ENCODE data around the gene ENTPD6.
A peak's percentile ranks its signal among the peaks of the same experiment; 100 is the strongest.
"Not testable (repeated sequence)": the region's sequence is repeated elsewhere in the genome, so short reads cannot be mapped to it uniquely, and the experiment has no call there.

The ENTPD6 gene

GRCh38 chr20:25226433-25227316 is 31.2 kb downstream of the ENTPD6 start:
- TF ChIP-seq TAF1 (IDR thresholded peaks at IDR 0.05; ENCODE audit: low read depth, low read length) (no peak), PAX5 (IDR thresholded peaks at IDR 0.05; ENCODE audit: insufficient read depth, low read length, severe bottlenecking) (no peak), POLR2AphosphoS5 (IDR thresholded peaks at IDR 0.05; ENCODE audit: low read depth, low read length) (no peak), SPI1 (IDR thresholded peaks at IDR 0.05; ENCODE audit: low read depth, low read length) (no peak), POLR2A (IDR thresholded peaks at IDR 0.05; ENCODE audit: low read depth, low read length) (no peak), POU2F2 (IDR thresholded peaks at IDR 0.05; ENCODE audit: low read depth, low read length) (no peak)
- DNase-seq (ENCODE audit: insufficient read length, low spot score): no peak
- no peak for FAIRE-seq

GRCh38 chr20:25227317-25227831 is 31.9 kb downstream of the ENTPD6 start:
- no peak for FAIRE-seq
- TF ChIP-seq POLR2A (IDR thresholded peaks at IDR 0.05; ENCODE audit: low read depth, low read length): no peak
- DNase-seq (ENCODE audit: insufficient read length, low spot score): no peak

GRCh38 chr20:25229486-25230165 is 34.1 kb downstream of the ENTPD6 start:
- FAIRE-seq (peak; percentile 31), DNase-seq (ENCODE audit: insufficient read length, low spot score) (no peak)
- TF ChIP-seq POLR2A (IDR thresholded peaks at IDR 0.05; ENCODE audit: low read depth, low read length) (no peak), SPI1 (IDR thresholded peaks at IDR 0.05; ENCODE audit: low read depth, low read length) (no peak), POU2F2 (IDR thresholded peaks at IDR 0.05; ENCODE audit: low read depth, low read length) (no peak), PAX5 (IDR thresholded peaks at IDR 0.05; ENCODE audit: insufficient read depth, low read length, severe bottlenecking) (no peak), POLR2AphosphoS5 (IDR thresholded peaks at IDR 0.05; ENCODE audit: low read depth, low read length) (no peak), TAF1 (IDR thresholded peaks at IDR 0.05; ENCODE audit: low read depth, low read length) (no peak)

- DNase-seq (ENCODE audit: insufficient read length, low spot score): peak; percentile 53
- TF ChIP-seq SPI1 (IDR thresholded peaks at IDR 0.05; ENCODE audit: low read depth, low read length) (no peak), POLR2AphosphoS5 (IDR thresholded peaks at IDR 0.05; ENCODE audit: low read depth, low read length) (no peak), PAX5 (IDR thresholded peaks at IDR 0.05; ENCODE audit: insufficient read depth, low read length, severe bottlenecking) (no peak), POLR2A (IDR thresholded peaks at IDR 0.05; ENCODE audit: low read depth, low read length) (no peak), TAF1 (IDR thresholded peaks at IDR 0.05; ENCODE audit: low read depth, low read length) (no peak), POU2F2 (IDR thresholded peaks at IDR 0.05; ENCODE audit: low read depth, low read length) (no peak)
Measured at GRCh38 chr20:25230166-25230831, 34.8 kb downstream of the ENTPD6 start.

GRCh38 chr20:25233016-25233772 is 37.7 kb downstream of the ENTPD6 start:
- FAIRE-seq (no peak), DNase-seq (ENCODE audit: insufficient read length, low spot score) (no peak)
- TF ChIP-seq PAX5 (IDR thresholded peaks at IDR 0.05; ENCODE audit: insufficient read depth, low read length, severe bottlenecking): no peak
- TF ChIP-seq POLR2A (IDR thresholded peaks at IDR 0.05; ENCODE audit: low read depth, low read length): no peak
- TF ChIP-seq POLR2AphosphoS5 (IDR thresholded peaks at IDR 0.05; ENCODE audit: low read depth, low read length): no peak
- TF ChIP-seq SPI1 (IDR thresholded peaks at IDR 0.05; ENCODE audit: low read depth, low read length): no peak

More at GRCh38 chr20:25230166-25230831, 34.8 kb downstream of the ENTPD6 start:
- FAIRE-seq: peak; percentile 64

GRCh38 chr20:25234009-25234849 is 38.7 kb downstream of the ENTPD6 start:
- DNase-seq (ENCODE audit: insufficient read length, low spot score): not testable (repeated sequence)

GRCh38 chr20:25236450-25237304 is 41.2 kb downstream of the ENTPD6 start:
- TF ChIP-seq POU2F2 (IDR thresholded peaks at IDR 0.05; ENCODE audit: low read depth, low read length) (no peak), POLR2AphosphoS5 (IDR thresholded peaks at IDR 0.05; ENCODE audit: low read depth, low read length) (no peak), SPI1 (IDR thresholded peaks at IDR 0.05; ENCODE audit: low read depth, low read length) (no peak), POLR2A (IDR thresholded peaks at IDR 0.05; ENCODE audit: low read depth, low read length) (no peak), PAX5 (IDR thresholded peaks at IDR 0.05; ENCODE audit: insufficient read depth, low read length, severe bottlenecking) (no peak), TAF1 (IDR thresholded peaks at IDR 0.05; ENCODE audit: low read depth, low read length) (no peak)
- FAIRE-seq: no peak
- DNase-seq (ENCODE audit: insufficient read length, low spot score): no peak

More at GRCh38 chr20:25234009-25234849, 38.7 kb downstream of the ENTPD6 start:
- not testable (repeated sequence) for FAIRE-seq
